Fibroblast of lung (primary cell): Measurements from ENCODE around the gene ASPN. TPM values are rescaled to one million over a fixed set of nuclear protein-coding genes. Genes with fewer than 3 reads are reported as not detected.
A peak's percentile ranks its signal among the peaks of the same experiment; 100 is the strongest.

Experiments
- DNase-seq, 2 donors: peaks; one replicate each; pipeline versions ENCODE4 v3.0.0 to v3.0.0-alpha.2; 2010; ENCODE audit warnings: low read depth in 2 of 2
- H2AFZ ChIP-seq: 2 replicates; pipeline ENCODE4 v1.5.1; 2012; ENCODE audit warnings: low read length, control low read depth, inconsistent platforms
- H3K27ac ChIP-seq: 2 replicates; pipeline ENCODE4 v1.5.1; 2011; ENCODE audit warnings: low read length, control low read depth; ENCODE audit not compliant: insufficient read depth
- H3K27me3 ChIP-seq: 2 replicates; pipeline ENCODE4 v1.5.1; 2011; ENCODE audit warnings: mild to moderate bottlenecking, low read length; ENCODE audit not compliant: control insufficient read depth, insufficient read depth
- H3K36me3 ChIP-seq: 2 replicates; pipeline ENCODE4 v1.5.1; 2011; ENCODE audit warnings: low read length; ENCODE audit not compliant: control insufficient read depth, insufficient read depth
- H3K4me1 ChIP-seq: 2 replicates; pipeline ENCODE4 v1.5.1; 2011; ENCODE audit warnings: low read length; ENCODE audit not compliant: control insufficient read depth, insufficient read depth; ENCODE audit errors: extremely low read depth
- H3K4me2 ChIP-seq: 2 replicates; pipeline ENCODE4 v1.5.1; 2011; ENCODE audit warnings: low read length, control low read depth; ENCODE audit not compliant: insufficient read depth; ENCODE audit errors: extremely low read depth
- H3K4me3 ChIP-seq, 4 experiments: fragments of 200-600 bp in 1 of 4; sonication (generic) in 1 of 4; replicated peaks in 1 of 4; 2 replicates each; pipeline ENCODE4 v1.5.1; 2011 to 2016; ENCODE audit warnings: low read length in 4 of 4, low read depth in 3 of 4, mild to moderate bottlenecking in 3 of 4, control low read depth in 2 of 4, inconsistent platforms in 1 of 4, mixed read lengths in 1 of 4; ENCODE audit not compliant: insufficient read depth in 1 of 4; ENCODE audit errors: control extremely low read depth in 1 of 4
- H3K79me2 ChIP-seq: 2 replicates; pipeline ENCODE4 v1.5.1; 2012; ENCODE audit warnings: mild to moderate bottlenecking, low read length, inconsistent platforms; ENCODE audit not compliant: control insufficient read depth, insufficient read depth
- H3K9ac ChIP-seq: 2 replicates; pipeline ENCODE4 v1.5.1; 2011; ENCODE audit warnings: mild to moderate bottlenecking, low read length, control low read depth; ENCODE audit not compliant: insufficient read depth
- H3K9me3 ChIP-seq: 2 replicates; pipeline ENCODE4 v1.5.1; 2012; ENCODE audit warnings: low read depth, low read length; ENCODE audit not compliant: control insufficient read depth, insufficient read depth
- H4K20me1 ChIP-seq: 2 replicates; pipeline ENCODE4 v1.5.1; 2011; ENCODE audit warnings: low read length; ENCODE audit not compliant: control insufficient read depth, insufficient read depth; ENCODE audit errors: extremely low read depth
- CTCF ChIP-seq, 2 donors: IDR thresholded peaks in 1 of 2; conservative IDR thresholded peaks in 1 of 2; 1 replicate in 1 of 2; 2 replicates in 1 of 2; pipeline ENCODE4 v1.5.1; 2011 to 2012; ENCODE audit warnings: low read length in 2 of 2, control low read depth in 1 of 2, inconsistent platforms in 1 of 2, low read depth in 1 of 2, mild to moderate bottlenecking in 1 of 2
- EZH2 ChIP-seq: IDR thresholded peaks from 2 replicates; pipeline ENCODE4 v1.5.1; 2012; ENCODE audit warnings: low read length, control low read depth, mild to moderate bottlenecking; ENCODE audit errors: missing control alignments
- polyA plus RNA-seq, 2 donors: library from polyadenylated mRNA; depleted of rRNA in 1 of 2; stranded (reverse) in 1 of 2; unstranded in 1 of 2; fragments of >200 nt; gene quantifications; 2 replicates each; pipeline ENCODE4 v1.2.1, GENCODE V29; 2011 to 2012; ENCODE audit warnings: missing spikeins in 1 of 2
- total RNA-seq: library from RNA; depleted of rRNA; stranded (reverse); fragments of >200 nt; gene quantifications from 2 replicates; pipeline ENCODE4 v1.2.1, GENCODE V29; 2014

Gene ASPN
- total and polyA plus RNA-seq, 2 donors (not counting 1 experiment from before 2014, with no cell fraction given) = 5.5 to 10.4 TPM

GRCh38 chr9:92468206-92468605, 14.1 kb downstream of the ASPN start:
- Histone ChIP-seq H3K4me3 (no peak overlapping the region), H3K27me3 (no peaks in the 10 kb centered on the region), H3K9me3 (no peaks in the 10 kb centered on the region), H3K4me2 (no peak overlapping the region), H3K79me2 (no peaks in the 10 kb centered on the region), H2AFZ (peak overlapping the region; percentile 29), H3K36me3 (no peaks in the 10 kb centered on the region), H4K20me1 (no peaks in the 10 kb centered on the region), H3K27ac (no peak overlapping the region), H3K9ac (no peak overlapping the region), H3K4me1 (peaks cover 8% of the 10 kb centered on the region)
- peak in 1 of 2 donors; percentile 61 for DNase-seq
- TF ChIP-seq CTCF (conservative IDR thresholded peaks at IDR 0.05 in 1 of 2, IDR thresholded peaks at IDR 0.05 in 1 of 2; ENCODE audit: low read depth in 1 of 2, low read length in 2 of 2) = no peak
- TF ChIP-seq EZH2 = no peak

GRCh38 chr9:92467511-92467910, 14.8 kb downstream of the ASPN start:
- no peaks in the 10 kb centered on the region for H3K36me3 ChIP-seq
- no peak overlapping the region for H3K4me2 ChIP-seq
- no peak overlapping the region for H3K27ac ChIP-seq
- H3K27me3 ChIP-seq = no peaks in the 10 kb centered on the region
- TF ChIP-seq EZH2 (no peak), CTCF (conservative IDR thresholded peaks at IDR 0.05 in 1 of 2, IDR thresholded peaks at IDR 0.05 in 1 of 2; ENCODE audit: low read depth in 1 of 2, low read length in 2 of 2) (no peak)
- no peak for DNase-seq
- H4K20me1 ChIP-seq = no peaks in the 10 kb centered on the region
- no peak overlapping the region for H2AFZ ChIP-seq
- no peaks in the 10 kb centered on the region for H3K79me2 ChIP-seq
- H3K4me1 ChIP-seq = peaks cover 8% of the 10 kb centered on the region
- H3K9me3 ChIP-seq = no peaks in the 10 kb centered on the region
- H3K4me3 ChIP-seq = no peak overlapping the region
- H3K9ac ChIP-seq = no peak overlapping the region

GRCh38 chr9:92467041-92467440, 15.3 kb downstream of the ASPN start:
- Histone ChIP-seq H3K9me3 (no peaks in the 10 kb centered on the region), H2AFZ (no peak overlapping the region), H3K27me3 (no peaks in the 10 kb centered on the region), H3K9ac (no peak overlapping the region), H4K20me1 (no peaks in the 10 kb centered on the region), H3K4me3 (no peak overlapping the region), H3K27ac (no peak overlapping the region), H3K79me2 (no peaks in the 10 kb centered on the region), H3K36me3 (no peaks in the 10 kb centered on the region), H3K4me1 (peaks cover 8% of the 10 kb centered on the region), H3K4me2 (no peak overlapping the region)
- TF ChIP-seq CTCF (conservative IDR thresholded peaks at IDR 0.05 in 1 of 2, IDR thresholded peaks at IDR 0.05 in 1 of 2; ENCODE audit: low read depth in 1 of 2, low read length in 2 of 2) = no peak
- no peak for TF ChIP-seq EZH2
- DNase-seq = no peak
